ENCODE data around the gene PLB1.

PLB1 gene

DNA sequence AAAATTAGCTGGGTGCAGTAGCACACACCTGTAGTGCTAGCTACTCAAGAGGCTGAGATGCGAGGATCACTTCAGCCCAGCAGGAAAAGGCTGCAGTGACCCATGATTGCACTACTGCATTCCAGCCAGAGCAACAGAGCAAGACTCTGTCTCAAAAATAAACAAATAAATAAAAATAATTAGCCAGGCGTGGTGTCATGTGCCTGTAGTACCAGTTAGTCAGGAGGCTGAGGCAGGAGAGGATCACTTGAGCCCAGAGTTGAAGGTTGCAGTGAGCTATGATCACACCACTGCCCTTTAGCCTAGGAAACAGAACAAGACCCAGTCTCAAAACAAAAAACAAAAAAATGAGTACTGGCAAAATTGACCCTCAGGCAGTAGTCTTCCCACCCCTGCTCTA lies 193.9 kb downstream of the PLB1 start:
- no peak for DNase-seq (ENCODE audit: low read depth, low spot score)

DNA sequence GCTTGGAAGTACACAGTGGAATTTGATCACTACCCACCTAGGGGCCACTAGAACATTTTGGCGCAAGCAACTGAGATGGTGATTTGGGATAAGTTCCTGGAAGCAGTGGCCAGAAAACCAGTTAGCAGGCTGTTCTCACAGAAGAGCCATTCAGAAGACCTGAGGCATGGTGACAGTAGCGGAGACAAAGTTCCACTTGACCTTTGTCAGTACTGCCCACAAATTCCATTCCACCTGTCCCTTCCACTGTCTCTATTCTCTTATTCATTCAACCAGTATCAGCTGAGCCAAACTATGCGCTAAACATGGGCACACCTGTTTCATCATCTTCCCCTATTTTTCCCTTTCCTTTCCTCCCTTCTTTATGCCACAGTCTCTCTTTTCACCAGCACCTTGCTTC lies 196.6 kb downstream of the PLB1 start:
- DNase-seq (ENCODE audit: low read depth, low spot score): no peak

DNA sequence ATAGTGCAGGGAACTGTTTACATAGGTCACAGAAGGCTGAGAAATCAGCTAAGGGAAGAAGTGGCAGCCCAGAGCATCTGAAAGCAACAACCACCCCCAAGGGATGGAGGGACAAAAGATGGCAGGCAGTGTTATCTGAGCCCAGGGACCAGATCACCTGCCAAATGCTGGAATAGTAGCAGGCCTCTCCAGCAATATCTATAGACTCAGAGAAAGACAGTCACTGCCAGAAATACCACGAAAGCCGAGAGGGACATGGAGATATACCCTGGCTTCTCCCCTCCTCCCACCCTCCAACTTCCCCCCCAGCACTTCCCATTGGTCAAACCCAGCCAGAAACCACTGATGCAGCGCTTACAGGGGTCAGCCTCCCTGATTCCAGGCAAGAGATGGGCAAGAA lies 197.4 kb downstream of the PLB1 start:
- DNase-seq (ENCODE audit: low read depth, low spot score): no peak

Data from ELF-1 (cell line).